K562 (cell line): ENCODE measurements around the gene TSC22D2. TPM values are rescaled to one million over a fixed set of nuclear protein-coding genes. Genes with fewer than 3 reads are reported as not detected.

ENCODE experiments used
- ADNP ChIP-seq: fragments of 200-800 bp; sonication (Bioruptor generic); IDR thresholded peaks from 2 replicates; pipeline ENCODE4 v1.6.1; 2016; ENCODE audit warnings: missing genetic modification characterization, missing compliant biosample characterization
- ELF4 ChIP-seq: fragments of 450-650 bp; formaldehyde crosslinking; IDR thresholded peaks from 2 replicates; pipeline ENCODE4 v1.4.0; 2022; ENCODE audit warnings: missing genetic modification characterization
- MAFF ChIP-seq: IDR thresholded peaks from 2 replicates; pipeline ENCODE4 v1.6.1; 2012; ENCODE audit warnings: low read length, improper control_type of control experiment
- OTX1 ChIP-seq: fragments of 450-650 bp; formaldehyde crosslinking; IDR thresholded peaks from 2 replicates; pipeline ENCODE4 v1.4.0; 2022; ENCODE audit warnings: mild to moderate bottlenecking
- SLC30A9 ChIP-seq: fragments of 250-450 bp; sonication (Bioruptor Pico); IDR thresholded peaks from 2 replicates; pipeline ENCODE4 v1.8.0; 2022; ENCODE audit warnings: mild to moderate bottlenecking, moderate library complexity
- SOX6 ChIP-seq: fragments of 450-650 bp; IDR thresholded peaks from 2 replicates; pipeline ENCODE4 v1.6.1; 2014; ENCODE audit warnings: mild to moderate bottlenecking
- TAF7 ChIP-seq: fragments of 450-650 bp; IDR thresholded peaks from 2 replicates; pipeline ENCODE4 v1.6.1; 2016; ENCODE audit warnings: missing genetic modification characterization, missing compliant biosample characterization
- ZC3H11A ChIP-seq: IDR thresholded peaks from 2 replicates; pipeline ENCODE4 v1.6.1; 2012; ENCODE audit warnings: low read depth, low read length, improper control_type of control experiment
- ZKSCAN1 ChIP-seq: fragments of 150-350 bp; IDR thresholded peaks from 2 replicates; pipeline ENCODE4 v1.6.1; 2016; ENCODE audit warnings: low read depth, low read length
- ZNF197 ChIP-seq: fragments of 200-800 bp; sonication (Bioruptor generic); IDR thresholded peaks from 2 replicates; pipeline ENCODE4 v1.6.1; 2016; ENCODE audit warnings: low read depth, missing genetic modification characterization, missing compliant biosample characterization
- ZNF316 ChIP-seq: fragments of 450-650 bp; IDR thresholded peaks from 2 replicates; pipeline ENCODE4 v1.6.1; 2016
- ZNF408 ChIP-seq: fragments of 250-450 bp; sonication (Bioruptor Pico); IDR thresholded peaks from 2 replicates; pipeline ENCODE4 v1.4.0; 2020; ENCODE audit warnings: low read depth, mild to moderate bottlenecking, moderate library complexity
- ZNF76 ChIP-seq: fragments of 250-450 bp; sonication (Bioruptor Pico); IDR thresholded peaks from 2 replicates; pipeline ENCODE4 v1.4.0; 2020; ENCODE audit warnings: mild to moderate bottlenecking, moderate library complexity, borderline replicate concordance
- polyA plus RNA-seq, 8 experiments: library from polyadenylated mRNA; depleted of rRNA in 4 of 8; stranded (reverse) in 5 of 8; unstranded in 3 of 8; fragments of >200 nt; fragmentation: Nextera tagmentation in 2 of 8; fragmentation: Illumina TruSeq in 1 of 8; extraction: Ambion mirVana in 2 of 8; extraction: Trizol in 1 of 8; gene quantifications; 2 replicates each; pipeline versions ENCODE4 v1.2.1 to v1.2.3, GENCODE V29; 2011 to 2014; ENCODE audit warnings: inconsistent platforms in 1 of 8, missing spikeins in 1 of 8
- total RNA-seq, 7 experiments: library from RNA; depleted of rRNA in 6 of 7; stranded (reverse); fragments of >200 nt in 6 of 7; fragmentation: Illumina TruSeq in 2 of 7; extraction: Trizol in 2 of 7; gene quantifications; 2 replicates each; pipeline versions ENCODE4 v1.2.1 to v1.2.3, GENCODE V29; 2011 to 2021; ENCODE audit warnings: low replicate concordance in 1 of 7
- TF ChIP-seq, protein P1 (sequence below), 2 experiments: fragments of 450-650 bp in 1 of 2; sonication (generic) in 1 of 2; formaldehyde crosslinking in 1 of 2; IDR thresholded peaks in 1 of 2; conservative IDR thresholded peaks in 1 of 2; 2 replicates each; pipeline versions ENCODE4 v1.6.1 to v1.8.1; 2016 to 2023; ENCODE audit warnings: mild to moderate bottlenecking in 2 of 2, moderate library complexity in 2 of 2, inconsistent platforms in 1 of 2, missing genetic modification reagents in 1 of 2
- TF ChIP-seq, protein P2 (sequence below), 2 experiments: fragments of 450-650 bp in 1 of 2; sonication (generic) in 1 of 2; formaldehyde crosslinking in 1 of 2; IDR thresholded peaks; 2 replicates each; pipeline versions ENCODE4 v1.7.1 to v1.9.0; 2016 to 2022; ENCODE audit warnings: inconsistent platforms in 1 of 2, mild to moderate bottlenecking in 1 of 2, missing genetic modification reagents in 1 of 2
- TF ChIP-seq, protein P3 (sequence below): fragments of 450-650 bp; IDR thresholded peaks from 2 replicates; pipeline ENCODE4 v1.6.1; 2017; ENCODE audit warnings: mild to moderate bottlenecking, moderate library complexity
- TF ChIP-seq, protein P4 (sequence below): fragments of 250-450 bp; sonication (Bioruptor Pico); IDR thresholded peaks from 2 replicates; pipeline ENCODE4 v1.9.0; 2021; ENCODE audit warnings: mild to moderate bottlenecking

TSC22D2 gene
- total and polyA plus RNA-seq, 9 of the 15 experiments (the other 6 are each of a cell fraction or from before 2014, with no cell fraction given): 5.5 to 44.0 (median 19.3) TPM

DNA sequence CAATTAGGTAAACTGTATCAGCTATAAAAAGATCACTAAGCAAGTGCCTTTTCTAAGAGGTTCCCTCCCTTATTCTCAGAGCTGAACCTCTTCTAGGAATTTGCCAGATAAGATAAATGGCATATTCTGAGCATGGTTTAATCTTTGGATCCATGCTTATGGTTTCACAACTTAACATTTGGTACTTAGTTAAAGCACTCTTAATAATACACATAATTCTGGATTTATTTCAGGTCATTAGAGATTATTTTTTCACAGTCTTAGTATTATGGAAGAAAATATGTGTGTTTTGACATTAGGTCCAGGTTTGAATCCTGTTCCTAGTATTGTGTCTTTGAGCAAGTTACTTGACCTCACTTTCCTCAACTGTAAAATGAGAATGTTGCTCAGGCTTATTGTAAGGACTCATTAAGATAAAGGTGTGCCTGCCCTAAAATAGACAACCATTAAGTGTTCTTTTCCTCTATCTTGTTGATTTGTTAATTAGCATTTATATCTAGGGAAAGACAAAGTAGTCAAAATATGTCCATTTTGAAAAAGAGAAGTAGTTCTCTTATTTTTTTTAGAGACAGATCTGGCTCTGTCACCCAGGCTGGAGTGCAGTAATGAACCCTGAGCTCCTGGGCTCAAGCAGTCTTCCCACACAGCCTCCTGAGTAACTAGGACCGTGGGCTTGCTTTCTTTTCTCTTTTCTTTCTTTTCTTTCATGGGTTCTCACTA lies 43.4 kb downstream of the TSC22D2 start (continued):
- TF ChIP-seq, protein P1, sequence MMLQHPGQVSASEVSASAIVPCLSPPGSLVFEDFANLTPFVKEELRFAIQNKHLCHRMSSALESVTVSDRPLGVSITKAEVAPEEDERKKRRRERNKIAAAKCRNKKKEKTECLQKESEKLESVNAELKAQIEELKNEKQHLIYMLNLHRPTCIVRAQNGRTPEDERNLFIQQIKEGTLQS (IDR thresholded peaks at IDR 0.05): 0 out of 2 replicates have a peak, but pooled peaks have one; percentile 8
- TF ChIP-seq, protein P1 (CRISPR knock-in tag; conservative IDR thresholded peaks at IDR 0.05): no peak
- no peak for TF ChIP-seq ADNP (tag)
- no peak for TF ChIP-seq MAFF
- TF ChIP-seq ZNF197 (CRISPR knock-in tag): 0 out of 2 replicates have a peak, but pooled peaks have one; percentile 17
- TF ChIP-seq, protein P2, sequence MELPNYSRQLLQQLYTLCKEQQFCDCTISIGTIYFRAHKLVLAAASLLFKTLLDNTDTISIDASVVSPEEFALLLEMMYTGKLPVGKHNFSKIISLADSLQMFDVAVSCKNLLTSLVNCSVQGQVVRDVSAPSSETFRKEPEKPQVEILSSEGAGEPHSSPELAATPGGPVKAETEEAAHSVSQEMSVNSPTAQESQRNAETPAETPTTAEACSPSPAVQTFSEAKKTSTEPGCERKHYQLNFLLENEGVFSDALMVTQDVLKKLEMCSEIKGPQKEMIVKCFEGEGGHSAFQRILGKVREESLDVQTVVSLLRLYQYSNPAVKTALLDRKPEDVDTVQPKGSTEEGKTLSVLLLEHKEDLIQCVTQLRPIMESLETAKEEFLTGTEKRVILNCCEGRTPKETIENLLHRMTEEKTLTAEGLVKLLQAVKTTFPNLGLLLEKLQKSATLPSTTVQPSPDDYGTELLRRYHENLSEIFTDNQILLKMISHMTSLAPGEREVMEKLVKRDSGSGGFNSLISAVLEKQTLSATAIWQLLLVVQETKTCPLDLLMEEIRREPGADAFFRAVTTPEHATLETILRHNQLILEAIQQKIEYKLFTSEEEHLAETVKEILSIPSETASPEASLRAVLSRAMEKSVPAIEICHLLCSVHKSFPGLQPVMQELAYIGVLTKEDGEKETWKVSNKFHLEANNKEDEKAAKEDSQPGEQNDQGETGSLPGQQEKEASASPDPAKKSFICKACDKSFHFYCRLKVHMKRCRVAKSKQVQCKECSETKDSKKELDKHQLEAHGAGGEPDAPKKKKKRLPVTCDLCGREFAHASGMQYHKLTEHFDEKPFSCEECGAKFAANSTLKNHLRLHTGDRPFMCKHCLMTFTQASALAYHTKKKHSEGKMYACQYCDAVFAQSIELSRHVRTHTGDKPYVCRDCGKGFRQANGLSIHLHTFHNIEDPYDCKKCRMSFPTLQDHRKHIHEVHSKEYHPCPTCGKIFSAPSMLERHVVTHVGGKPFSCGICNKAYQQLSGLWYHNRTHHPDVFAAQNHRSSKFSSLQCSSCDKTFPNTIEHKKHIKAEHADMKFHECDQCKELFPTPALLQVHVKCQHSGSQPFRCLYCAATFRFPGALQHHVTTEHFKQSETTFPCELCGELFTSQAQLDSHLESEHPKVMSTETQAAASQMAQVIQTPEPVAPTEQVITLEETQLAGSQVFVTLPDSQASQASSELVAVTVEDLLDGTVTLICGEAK (IDR thresholded peaks at IDR 0.05): no peak
- TF ChIP-seq, protein P2 (CRISPR knock-in tag; IDR thresholded peaks at IDR 0.05): no peak
- TF ChIP-seq ZKSCAN1: no peak
- TF ChIP-seq, protein P3, sequence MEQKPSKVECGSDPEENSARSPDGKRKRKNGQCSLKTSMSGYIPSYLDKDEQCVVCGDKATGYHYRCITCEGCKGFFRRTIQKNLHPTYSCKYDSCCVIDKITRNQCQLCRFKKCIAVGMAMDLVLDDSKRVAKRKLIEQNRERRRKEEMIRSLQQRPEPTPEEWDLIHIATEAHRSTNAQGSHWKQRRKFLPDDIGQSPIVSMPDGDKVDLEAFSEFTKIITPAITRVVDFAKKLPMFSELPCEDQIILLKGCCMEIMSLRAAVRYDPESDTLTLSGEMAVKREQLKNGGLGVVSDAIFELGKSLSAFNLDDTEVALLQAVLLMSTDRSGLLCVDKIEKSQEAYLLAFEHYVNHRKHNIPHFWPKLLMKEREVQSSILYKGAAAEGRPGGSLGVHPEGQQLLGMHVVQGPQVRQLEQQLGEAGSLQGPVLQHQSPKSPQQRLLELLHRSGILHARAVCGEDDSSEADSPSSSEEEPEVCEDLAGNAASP: no peak
- TF ChIP-seq ZNF316: peak; percentile 65; the same call in 1 of the 2 replicates
- no peak for TF ChIP-seq ZC3H11A
- TF ChIP-seq TAF7 (tag): no peak
- no peak for TF ChIP-seq ZNF76
- TF ChIP-seq OTX1 (CRISPR knock-in tag): no peak
- no peak for TF ChIP-seq ELF4 (CRISPR knock-in tag)
- TF ChIP-seq SLC30A9 (CRISPR knock-in tag): no peak
- TF ChIP-seq ZNF408 (CRISPR knock-in tag): no peak
- TF ChIP-seq, protein P4, sequence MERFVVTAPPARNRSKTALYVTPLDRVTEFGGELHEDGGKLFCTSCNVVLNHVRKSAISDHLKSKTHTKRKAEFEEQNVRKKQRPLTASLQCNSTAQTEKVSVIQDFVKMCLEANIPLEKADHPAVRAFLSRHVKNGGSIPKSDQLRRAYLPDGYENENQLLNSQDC (CRISPR knock-in tag): no peak
- peak; percentile 78 for TF ChIP-seq SOX6
